H9 (cell line): ENCODE results near the gene SLC4A9. TPM values are rescaled to one million over a fixed set of nuclear protein-coding genes. Genes with fewer than 3 reads are reported as not detected.

Experiments
- DNase-seq: peaks from one replicate; pipeline ENCODE4 v3.0.0-alpha.2; 2017
- H2AFZ ChIP-seq: one replicate; pipeline ENCODE4 v1.6.1; 2013; ENCODE audit warnings: mild to moderate bottlenecking, low read length, control low read depth, moderate library complexity
- H2AK5ac ChIP-seq: 2 replicates; pipeline ENCODE4 v1.6.1; 2013; ENCODE audit warnings: low read length, control low read depth, mixed read lengths; ENCODE audit not compliant: insufficient read length
- H2BK120ac ChIP-seq: one replicate; pipeline ENCODE4 v1.6.1; 2013; ENCODE audit warnings: low read depth, mild to moderate bottlenecking, low read length, control low read depth, inconsistent platforms; ENCODE audit not compliant: poor library complexity, severe bottlenecking
- H2BK12ac ChIP-seq: 2 replicates; pipeline ENCODE4 v1.6.1; 2013; ENCODE audit warnings: low read length, control low read depth, mixed read lengths, low read depth; ENCODE audit not compliant: insufficient read length
- H2BK15ac ChIP-seq: 2 replicates; pipeline ENCODE4 v1.6.1; 2013; ENCODE audit warnings: low read depth, low read length, control low read depth
- H2BK20ac ChIP-seq: one replicate; pipeline ENCODE4 v1.6.1; 2013; ENCODE audit warnings: low read depth, mild to moderate bottlenecking, low read length, control low read depth, inconsistent platforms; ENCODE audit not compliant: poor library complexity, severe bottlenecking
- H2BK5ac ChIP-seq: 2 replicates; pipeline ENCODE4 v1.6.1; 2013; ENCODE audit warnings: low read length, control low read depth, mixed read lengths; ENCODE audit not compliant: insufficient read length
- H3K14ac ChIP-seq: 2 replicates; pipeline ENCODE4 v1.6.1; 2013; ENCODE audit warnings: low read length, control low read depth; ENCODE audit not compliant: insufficient read depth
- H3K18ac ChIP-seq: 2 replicates; pipeline ENCODE4 v1.6.1; 2013; ENCODE audit warnings: low read depth, mild to moderate bottlenecking, mixed read lengths, low read length, control low read depth; ENCODE audit not compliant: insufficient read length
- H3K23ac ChIP-seq: 2 replicates; pipeline ENCODE4 v1.6.1; 2013; ENCODE audit warnings: low read length, control low read depth, mixed read lengths, low read depth; ENCODE audit not compliant: insufficient read length
- H3K23me2 ChIP-seq: 2 replicates; pipeline ENCODE4 v1.6.1; 2013; ENCODE audit warnings: low read depth, mild to moderate bottlenecking, mixed read lengths, low read length, control low read depth; ENCODE audit not compliant: insufficient read length, poor library complexity, severe bottlenecking
- H3K27ac ChIP-seq: 2 replicates; pipeline ENCODE4 v1.5.1; 2013; ENCODE audit warnings: low read length, control low read depth, mixed read lengths, low read depth; ENCODE audit not compliant: insufficient read length
- H3K27me3 ChIP-seq: 2 replicates; pipeline ENCODE4 v1.6.1; 2013; ENCODE audit warnings: low read length, control low read depth, inconsistent platforms; ENCODE audit not compliant: insufficient read depth
- H3K4ac ChIP-seq: 2 replicates; pipeline ENCODE4 v1.6.1; 2013; ENCODE audit warnings: low read depth, mild to moderate bottlenecking, control low read depth, inconsistent platforms, low read length, moderate library complexity
- H3K4me1 ChIP-seq: 2 replicates; pipeline ENCODE4 v1.6.1; 2013; ENCODE audit warnings: low read length, control low read depth, inconsistent platforms; ENCODE audit not compliant: insufficient read depth
- H3K4me2 ChIP-seq: 2 replicates; pipeline ENCODE4 v1.6.1; 2013; ENCODE audit warnings: low read length, control low read depth, mixed read lengths; ENCODE audit not compliant: insufficient read length, insufficient read depth
- H3K56ac ChIP-seq: 2 replicates; pipeline ENCODE4 v1.6.1; 2013; ENCODE audit warnings: low read depth, mild to moderate bottlenecking, mixed read lengths, low read length, control low read depth; ENCODE audit not compliant: insufficient read length
- H3K79me1 ChIP-seq: 2 replicates; pipeline ENCODE4 v1.6.1; 2013; ENCODE audit warnings: low read depth, mild to moderate bottlenecking, moderate library complexity, low read length, control low read depth, inconsistent platforms; ENCODE audit not compliant: insufficient read depth, poor library complexity, severe bottlenecking
- H3K79me2 ChIP-seq: 2 replicates; pipeline ENCODE4 v1.6.1; 2013; ENCODE audit warnings: low read length, control low read depth, inconsistent platforms; ENCODE audit not compliant: insufficient read depth
- H3K9ac ChIP-seq: 2 replicates; pipeline ENCODE4 v1.6.1; 2013; ENCODE audit warnings: low read length, control low read depth, mixed read lengths; ENCODE audit not compliant: insufficient read length; ENCODE audit errors: extremely low read depth
- H3K9me3 ChIP-seq: one replicate; pipeline ENCODE4 v1.6.1; 2013; ENCODE audit warnings: low read depth, low read length, inconsistent platforms; ENCODE audit not compliant: control insufficient read depth
- H3T11ph ChIP-seq: one replicate; pipeline ENCODE4 v1.6.1; 2013; ENCODE audit warnings: mild to moderate bottlenecking, low read length, control low read depth, inconsistent platforms
- H4K20me1 ChIP-seq: one replicate; pipeline ENCODE4 v1.6.1; 2013; ENCODE audit not compliant: control insufficient read depth, insufficient read length, insufficient read depth
- H4K5ac ChIP-seq: 2 replicates; pipeline ENCODE4 v1.6.1; 2013; ENCODE audit warnings: low read depth, mild to moderate bottlenecking, mixed read lengths, low read length, control low read depth; ENCODE audit not compliant: insufficient read length
- H4K8ac ChIP-seq: replicated peaks from 2 replicates; pipeline ENCODE4 v1.6.1; 2013; ENCODE audit warnings: low read length, control low read depth, mixed read lengths, low read depth; ENCODE audit not compliant: insufficient read length
- H4K91ac ChIP-seq: 2 replicates; pipeline ENCODE4 v1.6.1; 2013; ENCODE audit warnings: low read depth, mild to moderate bottlenecking, moderate library complexity, mixed read lengths, low read length, control low read depth; ENCODE audit not compliant: insufficient read length
- H3K27ac Mint-ChIP-seq, 3 experiments: 2 replicates in 2 of 3; 3 replicates in 1 of 3; pipeline ENCODE4 v1.8.0; 2020 to 2021; ENCODE audit warnings: mixed read lengths in 3 of 3, mild to moderate bottlenecking in 1 of 3, moderate library complexity in 1 of 3
- H3K27me3 Mint-ChIP-seq: 2 replicates; pipeline ENCODE4 v1.8.0; 2021; ENCODE audit warnings: low read depth, mild to moderate bottlenecking, moderate library complexity, mixed read lengths
- H3K36me3 Mint-ChIP-seq, 3 experiments: 2 replicates in 2 of 3; 3 replicates in 1 of 3; pipeline ENCODE4 v1.8.0; 2020 to 2021; ENCODE audit warnings: low read depth in 3 of 3, mixed read lengths in 3 of 3; ENCODE audit not compliant: insufficient read depth in 1 of 3
- H3K4me1 Mint-ChIP-seq, 2 experiments: 2 replicates each; pipeline ENCODE4 v1.8.0; 2020; ENCODE audit warnings: mixed read lengths in 2 of 2
- H3K4me3 Mint-ChIP-seq, 2 experiments: 2 replicates in 1 of 2; 3 replicates in 1 of 2; pipeline ENCODE4 v1.8.0; 2020 to 2021; ENCODE audit warnings: mild to moderate bottlenecking in 2 of 2, mixed read lengths in 2 of 2, moderate library complexity in 1 of 2
- H3K9me3 Mint-ChIP-seq, 2 experiments: 2 replicates in 1 of 2; 3 replicates in 1 of 2; pipeline ENCODE4 v1.8.0; 2020; ENCODE audit warnings: mild to moderate bottlenecking in 2 of 2, mixed read lengths in 2 of 2, moderate library complexity in 1 of 2
- CTCF ChIP-seq: fragments of 200-600 bp; sonication (generic); conservative IDR thresholded peaks from 3 replicates; pipeline ENCODE4 v1.8.0; 2021; ENCODE audit warnings: antibody characterized with exemption, mild to moderate bottlenecking
- WGBS: extraction: QIAGEN DNeasy Blood & Tissue Kit; methylation state at CpG from one replicate; pipeline ENCODE4 v1.1.7; 2013; ENCODE audit warnings: missing lambda C conversion rate, low lambda C conversion rate, mixed read lengths; ENCODE audit not compliant: insufficient read length; ENCODE audit errors: extremely low coverage; 5-methylcytosine and 5-hydroxymethylcytosine counted together
- total RNA-seq: library from RNA; stranded (reverse); gene quantifications from 2 replicates; pipeline ENCODE4 v1.2.1, GENCODE V29; 2021

The SLC4A9 gene
- total RNA-seq, 1 experiment from 2014 or later: 0.07 TPM

- H3K9ac ChIP-seq: peak overlapping the region; percentile 32
- no peak overlapping the region for H3T11ph ChIP-seq
- Mint-ChIP-seq H3K4me3 (peak overlapping the region; percentile 79 to 80), H3K27ac (no peak overlapping the region), H3K4me1 (peaks cover 7 to 19% of the 10 kb centered on the region in 2 experiments), H3K9me3 (no peaks in the 10 kb centered on the region), H3K36me3 (no peaks in the 10 kb centered on the region), H3K27me3 (peaks cover 10% of the 10 kb centered on the region)
- no CpG with 5 or more reads among the region's 20 CpGs for WGBS
- H2BK12ac ChIP-seq: no peak overlapping the region
- H2AK5ac ChIP-seq: no peak overlapping the region
- no peak for DNase-seq
- H3K4ac ChIP-seq: no peak overlapping the region
- H4K91ac ChIP-seq: no peak overlapping the region
- H3K14ac ChIP-seq: peak overlapping the region; percentile 90; the same call in 1 of the 2 replicates
- no peak overlapping the region for H4K8ac ChIP-seq
- no peak overlapping the region for H2AFZ ChIP-seq
- peak overlapping the region; percentile 54 for H3K4me2 ChIP-seq
- H2BK20ac ChIP-seq: no peak overlapping the region
- H3K18ac ChIP-seq: peak overlapping the region; percentile 79
- H3K27me3 ChIP-seq: no peaks in the 10 kb centered on the region
- H2BK120ac ChIP-seq: no peak overlapping the region
- no peak overlapping the region for H2BK15ac ChIP-seq
- H4K20me1 ChIP-seq: no peaks in the 10 kb centered on the region
- no peak overlapping the region for H4K5ac ChIP-seq
- H3K23ac ChIP-seq: no peak overlapping the region
- no peaks in the 10 kb centered on the region; the same call in 1 of the 2 replicates for H3K4me1 ChIP-seq
- TF ChIP-seq CTCF: no peak
- H3K79me2 ChIP-seq: no peaks in the 10 kb centered on the region
- no peak overlapping the region for H3K56ac ChIP-seq
- no peak overlapping the region for H2BK5ac ChIP-seq
- H3K9me3 ChIP-seq: no peaks in the 10 kb centered on the region
- H3K23me2 ChIP-seq: peaks cover 4% of the 10 kb centered on the region
- no peak overlapping the region for H3K27ac ChIP-seq
- H3K79me1 ChIP-seq: no peaks in the 10 kb centered on the region
Observed at GRCh38 chr5:140363631-140364471, 3.9 kb downstream of the SLC4A9 start.
